GM19438 (cell line): ENCODE data around the gene FAM3C.

ENCODE experiments used
- ATAC-seq: cut with Tn5 transposase; IDR thresholded peaks from one replicate; pipeline ENCODE4 v1.9.1; 2021; ENCODE audit warnings: low read depth; ENCODE audit not compliant: unreplicated experiment

The FAM3C gene

DNA sequence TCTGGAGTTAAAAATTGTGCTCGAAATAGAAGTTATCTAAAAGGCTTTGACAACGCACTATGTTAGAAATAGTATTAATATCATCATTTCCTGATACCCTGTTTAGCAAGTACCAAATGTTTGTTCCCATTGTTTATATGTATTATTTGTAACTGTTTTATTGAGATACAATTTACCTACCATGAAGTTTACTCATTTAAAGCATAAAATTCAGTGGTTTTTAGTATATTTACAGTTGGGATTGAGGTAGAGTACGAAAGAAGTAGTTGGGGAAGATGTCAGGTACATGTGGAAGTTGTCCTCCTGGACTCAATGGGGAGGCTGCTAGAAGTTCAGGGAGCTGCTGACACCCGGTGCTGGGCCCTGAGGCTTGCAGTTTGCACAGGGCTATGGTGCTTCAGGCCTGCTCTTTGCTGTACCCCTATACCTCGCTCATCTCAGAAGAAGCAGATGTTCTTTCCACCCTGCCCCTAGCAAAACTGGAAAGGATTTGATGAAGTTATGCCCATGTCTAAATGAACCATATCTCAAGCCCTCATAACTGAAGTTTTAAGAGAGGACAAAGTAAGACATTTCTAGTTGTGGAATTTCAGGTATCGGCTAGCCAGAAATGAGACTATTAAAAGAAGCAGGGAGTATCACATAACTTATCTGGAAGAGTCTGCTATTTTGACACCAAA is 92.5 kb downstream of the FAM3C start:
- ATAC-seq = no peak

DNA sequence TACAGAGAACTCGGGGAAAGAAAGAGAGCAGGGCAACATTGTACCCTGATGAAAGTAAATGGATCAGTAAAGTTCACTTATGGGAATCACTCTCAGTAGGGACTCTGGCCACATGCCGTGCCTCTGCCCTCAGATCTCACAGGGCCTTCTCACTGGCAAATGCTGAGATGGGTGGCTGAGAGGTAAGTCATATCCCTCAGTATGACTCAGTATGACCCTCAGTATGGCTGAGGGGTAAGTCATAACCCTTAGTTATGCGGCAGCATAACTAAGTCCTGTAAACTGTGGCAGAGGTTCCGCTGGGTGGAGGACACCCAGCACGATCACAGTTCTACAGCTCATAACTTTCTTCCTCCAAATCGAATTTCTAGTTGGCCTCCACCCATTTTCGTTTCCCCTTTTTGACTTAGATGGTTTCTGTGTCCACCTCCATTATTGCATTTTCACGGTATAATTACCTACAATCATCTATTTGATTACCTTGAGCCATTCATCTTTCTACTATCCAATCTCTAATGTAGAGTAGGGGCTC is 93.8 kb downstream of the FAM3C start:
- ATAC-seq = peak; percentile 78

DNA sequence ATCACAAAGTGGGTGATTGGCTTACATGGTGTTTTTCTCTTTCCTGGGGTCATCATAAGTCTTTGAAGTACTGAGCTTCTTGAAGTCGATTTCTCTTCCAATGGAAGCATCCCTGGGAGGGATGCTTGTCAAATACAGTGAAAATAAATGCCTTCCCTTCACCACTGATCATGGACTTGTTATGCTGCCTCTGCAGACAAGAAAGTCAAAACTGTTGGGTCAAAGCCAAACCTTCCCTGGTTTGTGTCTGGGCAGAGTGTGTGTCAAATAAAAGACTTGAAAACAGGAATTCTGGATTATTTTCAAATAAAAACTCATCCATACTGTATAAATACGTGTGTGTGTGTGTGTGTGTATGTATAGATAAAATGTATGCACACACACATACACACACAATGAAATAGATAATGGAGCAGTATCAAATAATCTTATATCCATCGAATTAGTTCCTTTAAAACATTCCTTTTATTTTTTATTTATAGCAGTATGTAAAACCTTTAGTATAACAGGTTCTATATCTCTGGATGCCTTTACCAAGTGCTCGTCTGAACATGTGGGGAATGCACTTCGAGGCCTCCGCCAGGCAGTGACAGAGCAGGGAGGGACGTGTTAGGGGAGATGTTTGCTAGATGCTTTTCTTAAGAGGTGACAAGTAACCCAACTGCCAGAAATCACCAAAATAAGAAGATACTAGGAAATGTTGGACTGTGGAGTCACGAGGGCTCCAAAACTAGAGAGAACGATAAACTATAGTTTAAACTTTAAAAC is 94.5 kb downstream of the FAM3C start:
- ATAC-seq = no peak

DNA sequence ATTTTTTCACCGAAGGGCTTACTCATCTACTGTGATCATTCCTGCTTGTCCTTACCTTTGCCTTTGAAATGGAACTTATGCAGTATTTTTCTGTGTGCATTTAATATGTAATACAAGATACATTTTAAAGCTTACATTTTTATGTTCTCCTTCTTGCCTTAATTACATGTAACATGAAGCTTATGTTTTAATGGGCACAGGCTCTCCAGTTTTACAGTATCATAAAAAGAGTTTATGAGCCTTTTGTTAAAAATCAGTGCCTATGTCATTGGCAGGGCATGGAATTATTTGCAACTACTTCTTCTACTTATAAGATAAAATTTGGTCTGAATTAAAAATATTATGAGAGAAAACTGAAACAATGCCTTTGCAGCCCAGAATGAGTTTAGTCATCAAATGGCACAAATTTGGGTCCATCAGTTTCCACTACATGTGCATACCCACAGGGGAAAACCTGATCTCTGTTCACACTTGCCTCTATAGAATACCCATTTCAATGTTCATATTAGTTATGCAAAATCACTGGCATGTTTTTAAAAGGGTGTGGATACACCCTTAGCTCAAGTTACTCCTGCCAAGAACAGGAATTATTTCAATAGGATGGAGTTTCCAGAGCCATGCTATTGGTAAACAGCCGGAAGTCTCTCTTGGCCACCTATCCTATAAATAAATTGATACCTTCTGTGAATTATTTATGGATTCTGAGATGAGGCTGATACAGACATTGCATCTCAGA is 95.3 kb downstream of the FAM3C start:
- no peak for ATAC-seq
